CD14-positive monocyte (primary cell): Measurements from ENCODE around the gene HDAC7. TPM values are rescaled to one million over a fixed set of nuclear protein-coding genes. Genes with fewer than 3 reads are reported as not detected.

Experiments used
- DNase-seq, 3 donors: peaks; one replicate each; pipeline ENCODE4 v3.0.0-alpha.2; 2011 to 2022
- H2AFZ ChIP-seq: 2 replicates; pipeline ENCODE4 v1.6.0; 2012; ENCODE audit warnings: mild to moderate bottlenecking, low read depth, low read length, inconsistent platforms; ENCODE audit not compliant: insufficient read depth, poor library complexity, severe bottlenecking
- H3K27ac ChIP-seq, 2 donors: 1 replicate in 1 of 2; 2 replicates in 1 of 2; pipeline ENCODE4 v1.5.1; 2012 to 2013; ENCODE audit warnings: low read length in 2 of 2, control low read depth in 1 of 2, inconsistent platforms in 1 of 2, low read depth in 1 of 2, mild to moderate bottlenecking in 1 of 2
- H3K27me3 ChIP-seq, 2 donors: one replicate each; pipeline versions ENCODE4 v1.6.0 to v1.6.1; 2011 to 2013; ENCODE audit warnings: low read length in 2 of 2; ENCODE audit not compliant: control insufficient read depth in 2 of 2, insufficient read depth in 2 of 2
- H3K36me3 ChIP-seq, 2 donors: replicated peaks in 1 of 2; 1 replicate in 1 of 2; 2 replicates in 1 of 2; pipeline versions ENCODE4 v1.5.1 to v1.6.1; 2012 to 2013; ENCODE audit warnings: low read length in 2 of 2, control low read depth in 1 of 2, inconsistent platforms in 1 of 2, mild to moderate bottlenecking in 1 of 2; ENCODE audit not compliant: insufficient read depth in 2 of 2, control insufficient read depth in 1 of 2
- H3K4me1 ChIP-seq, 2 donors: 1 replicate in 1 of 2; 2 replicates in 1 of 2; pipeline versions ENCODE4 v1.5.1 to v1.6.1; 2012 to 2013; ENCODE audit warnings: low read length in 2 of 2, control low read depth in 1 of 2, inconsistent platforms in 1 of 2, mild to moderate bottlenecking in 1 of 2, moderate library complexity in 1 of 2; ENCODE audit not compliant: insufficient read depth in 2 of 2, control insufficient read depth in 1 of 2
- H3K4me2 ChIP-seq: replicated peaks from 2 replicates; pipeline ENCODE3; 2012; ENCODE audit warnings: low read length, moderate library complexity, mild to moderate bottlenecking; ENCODE audit not compliant: poor library complexity, severe bottlenecking; ENCODE audit errors: extremely low read depth
- H3K4me3 ChIP-seq, 3 experiments: fragments of 200-600 bp in 1 of 3; sonication (generic) in 1 of 3; replicated peaks in 1 of 3; 1 replicate in 2 of 3; 2 replicates in 1 of 3; pipeline ENCODE4 v1.5.1; 2011 to 2013; ENCODE audit warnings: low read length in 3 of 3, mild to moderate bottlenecking in 3 of 3, control low read depth in 2 of 3, low read depth in 2 of 3, inconsistent platforms in 1 of 3, moderate library complexity in 1 of 3
- H3K79me2 ChIP-seq: 2 replicates; pipeline ENCODE4 v1.6.0; 2012; ENCODE audit warnings: mild to moderate bottlenecking, control low read depth, inconsistent platforms, low read length, moderate library complexity; ENCODE audit not compliant: insufficient read depth
- H3K9ac ChIP-seq: 2 replicates; pipeline ENCODE4 v1.6.0; 2017; ENCODE audit warnings: low read length, mild to moderate bottlenecking; ENCODE audit not compliant: insufficient read depth, poor library complexity, severe bottlenecking
- H3K9me3 ChIP-seq, 2 donors: replicated peaks in 1 of 2; 1 replicate in 1 of 2; 2 replicates in 1 of 2; pipeline versions ENCODE4 v1.5.1 to v1.6.1; 2012 to 2013; ENCODE audit warnings: low read length in 2 of 2, control low read depth in 1 of 2; ENCODE audit not compliant: control insufficient read depth in 1 of 2, insufficient read depth in 1 of 2
- H4K20me1 ChIP-seq: 2 replicates; pipeline ENCODE4 v1.6.0; 2012; ENCODE audit warnings: mild to moderate bottlenecking, low read length, control low read depth, moderate library complexity; ENCODE audit not compliant: insufficient read depth
- H3K27ac Mint-ChIP-seq, 7 donors: one replicate each; pipeline ENCODE4 v1.8.0; 2020; ENCODE audit warnings: mild to moderate bottlenecking in 7 of 7, mixed read lengths in 7 of 7, moderate library complexity in 6 of 7, inconsistent platforms in 2 of 7
- H3K27me3 Mint-ChIP-seq, 3 donors: one replicate each; pipeline ENCODE4 v1.8.0; 2021 to 2022; ENCODE audit warnings: low read depth in 3 of 3, mild to moderate bottlenecking in 3 of 3, mixed read lengths in 3 of 3, moderate library complexity in 3 of 3, inconsistent platforms in 1 of 3
- H3K36me3 Mint-ChIP-seq, 2 donors: one replicate each; pipeline ENCODE4 v1.8.0; 2020; ENCODE audit warnings: mixed read lengths in 2 of 2, inconsistent platforms in 1 of 2, mild to moderate bottlenecking in 1 of 2
- H3K4me1 Mint-ChIP-seq: one replicate; pipeline ENCODE4 v1.8.0; 2020; ENCODE audit warnings: mild to moderate bottlenecking, mixed read lengths
- H3K4me3 Mint-ChIP-seq, 2 donors: one replicate each; pipeline ENCODE4 v1.8.0; 2020; ENCODE audit warnings: mild to moderate bottlenecking in 2 of 2, mixed read lengths in 2 of 2, moderate library complexity in 1 of 2
- H3K9me3 Mint-ChIP-seq, 7 donors: one replicate each; pipeline ENCODE4 v1.8.0; 2020 to 2022; ENCODE audit warnings: mixed read lengths in 7 of 7, mild to moderate bottlenecking in 6 of 7, moderate library complexity in 6 of 7, inconsistent platforms in 2 of 7
- CTCF ChIP-seq: fragments of 200-600 bp; IDR thresholded peaks from one replicate; pipeline ENCODE4 v1.8.0; 2022; ENCODE audit warnings: antibody characterized with exemption, mild to moderate bottlenecking
- WGBS: methylation state at CpG from one replicate; pipeline ENCODE4 v1.1.5; 2013; ENCODE audit warnings: missing lambda C conversion rate; ENCODE audit not compliant: insufficient coverage; 5-methylcytosine and 5-hydroxymethylcytosine counted together
- intact Hi-C, 2 donors: fragments of 100-400 bp; cut with micrococcal nuclease; formaldehyde crosslinking; loops; one replicate each; pipeline versions ENCODE4 v1.15.0 to v1.15.1; 2023
- polyA plus RNA-seq, 3 donors: library from polyadenylated mRNA; depleted of rRNA in 1 of 3; unstranded in 2 of 3; stranded (reverse) in 1 of 3; fragments of 300-500 nt in 2 of 3; fragments of >200 nt in 1 of 3; fragmentation: Illumina TruSeq in 2 of 3; gene quantifications; 1 replicate in 2 of 3; 2 replicates in 1 of 3; pipeline ENCODE4 v1.2.3, GENCODE V29; 2012 to 2021

Gene HDAC7
- polyA plus RNA-seq, 3 donors, result 5.9 to 79.2 (median 8.4) TPM

GRCh38 chr12:47860279-47860841 is 40.7 kb upstream of the HDAC7 start:
- Histone ChIP-seq H3K9ac (no peak overlapping the region), H2AFZ (no peak overlapping the region), H3K36me3 (peaks cover 73 to 97% of the 10 kb centered on the region in 2 donors), H4K20me1 (no peaks in the 10 kb centered on the region), H3K27ac (no peak overlapping the region), H3K4me2 (no peak overlapping the region), H3K4me3 (no peak overlapping the region), H3K4me1 (no peaks in the 10 kb centered on the region), H3K27me3 (no peaks in the 10 kb centered on the region), H3K79me2 (no peaks in the 10 kb centered on the region), H3K9me3 (no peaks in the 10 kb centered on the region)
- peaks cover 80 to 91% of the 10 kb centered on the region in 2 donors for H3K36me3 Mint-ChIP-seq
- H3K9me3 Mint-ChIP-seq, result no peaks in the 10 kb centered on the region
- 93% methylated on average over 5 of the region's 7 CpGs for WGBS
- no peak overlapping the region for H3K27ac Mint-ChIP-seq
- intact Hi-C loops, result no loop called here
- no peaks in the 10 kb centered on the region for H3K4me1 Mint-ChIP-seq
- no peak for DNase-seq
- H3K4me3 Mint-ChIP-seq, result no peak overlapping the region
- TF ChIP-seq CTCF, result no peak
- H3K27me3 Mint-ChIP-seq, result peaks cover 0 to 3% (median 0%) of the 10 kb centered on the region in 3 donors

GRCh38 chr12:47858511-47859266 is 39.0 kb upstream of the HDAC7 start:
- Mint-ChIP-seq H3K9me3 (no peaks in the 10 kb centered on the region), H3K4me3 (no peak overlapping the region), H3K27me3 (peaks cover 0 to 3% (median 0%) of the 10 kb centered on the region in 3 donors), H3K27ac (no peak overlapping the region), H3K36me3 (peaks cover 74 to 87% of the 10 kb centered on the region in 2 donors), H3K4me1 (no peaks in the 10 kb centered on the region)
- intact Hi-C loops, result no loop called here
- Histone ChIP-seq H3K27me3 (no peaks in the 10 kb centered on the region), H3K4me3 (no peak overlapping the region), H3K9ac (no peak overlapping the region), H4K20me1 (no peaks in the 10 kb centered on the region), H3K4me2 (no peak overlapping the region), H3K36me3 (peaks cover 72 to 96% of the 10 kb centered on the region in 2 donors), H2AFZ (no peak overlapping the region), H3K79me2 (no peaks in the 10 kb centered on the region), H3K4me1 (no peaks in the 10 kb centered on the region), H3K27ac (no peak overlapping the region), H3K9me3 (no peaks in the 10 kb centered on the region)
- DNase-seq, result no peak
- no peak for TF ChIP-seq CTCF
- WGBS, result 100% methylated on average over 4 of the region's 8 CpGs
